Measurements from ENCODE around the gene DUSP5. TPM values are rescaled to one million over a fixed set of nuclear protein-coding genes. Genes with fewer than 3 reads are reported as not detected.

DUSP5 gene
- total and polyA plus RNA-seq, 2 of the 4 experiments (the other 2 are of a cell fraction), result 42.1 to 48.1 TPM

DNA sequence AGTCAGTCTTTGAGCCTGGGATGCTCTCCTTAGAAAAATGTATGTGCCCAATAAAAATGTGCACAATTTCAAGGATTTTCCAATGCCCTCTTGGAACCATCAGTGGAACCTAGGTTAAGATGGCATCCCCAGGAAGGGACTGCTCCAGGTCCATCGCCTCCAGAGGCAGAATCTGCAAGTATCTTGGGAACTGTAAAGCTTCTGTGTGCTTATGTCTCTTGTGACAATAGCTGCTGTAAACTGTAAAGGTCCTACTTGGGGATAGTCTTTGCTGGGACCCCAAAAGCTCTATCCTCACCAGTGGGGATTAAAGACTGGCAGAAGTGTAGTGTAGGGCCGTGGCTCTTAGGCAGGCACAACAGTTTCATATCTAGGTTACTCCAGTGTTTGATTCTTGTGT, 11.9 kb downstream of the DUSP5 start (continued):
- TF ChIP-seq, protein P1, sequence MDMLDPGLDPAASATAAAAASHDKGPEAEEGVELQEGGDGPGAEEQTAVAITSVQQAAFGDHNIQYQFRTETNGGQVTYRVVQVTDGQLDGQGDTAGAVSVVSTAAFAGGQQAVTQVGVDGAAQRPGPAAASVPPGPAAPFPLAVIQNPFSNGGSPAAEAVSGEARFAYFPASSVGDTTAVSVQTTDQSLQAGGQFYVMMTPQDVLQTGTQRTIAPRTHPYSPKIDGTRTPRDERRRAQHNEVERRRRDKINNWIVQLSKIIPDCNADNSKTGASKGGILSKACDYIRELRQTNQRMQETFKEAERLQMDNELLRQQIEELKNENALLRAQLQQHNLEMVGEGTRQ (IDR thresholded peaks at IDR 0.05; ENCODE audit: low read depth, low read length), result no peak; the same call in 1 of the 2 replicates

DNA sequence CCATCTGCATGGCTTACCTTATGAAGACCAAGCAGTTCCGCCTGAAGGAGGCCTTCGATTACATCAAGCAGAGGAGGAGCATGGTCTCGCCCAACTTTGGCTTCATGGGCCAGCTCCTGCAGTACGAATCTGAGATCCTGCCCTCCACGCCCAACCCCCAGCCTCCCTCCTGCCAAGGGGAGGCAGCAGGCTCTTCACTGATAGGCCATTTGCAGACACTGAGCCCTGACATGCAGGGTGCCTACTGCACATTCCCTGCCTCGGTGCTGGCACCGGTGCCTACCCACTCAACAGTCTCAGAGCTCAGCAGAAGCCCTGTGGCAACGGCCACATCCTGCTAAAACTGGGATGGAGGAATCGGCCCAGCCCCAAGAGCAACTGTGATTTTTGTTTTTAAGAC, 12.4 kb downstream of the DUSP5 start:
- BruUV-seq (replicated peaks), result no TSS peak
- Histone ChIP-seq H3K4me1 (ENCODE audit: control insufficient read depth, insufficient read depth, low read length) (peaks cover 16% of the 10 kb centered on the region), H3K18ac (ENCODE audit: low read depth, low read length) (no peak overlapping the region), H3K36me3 (ENCODE audit: control insufficient read depth, insufficient read depth, low read length) (peaks cover 61% of the 10 kb centered on the region), H4K8ac (ENCODE audit: low read depth in 2 of 2, low read length in 2 of 2) (no peak overlapping the region), H3K9me1 (ENCODE audit: insufficient read depth, low read length) (peaks cover 39% of the 10 kb centered on the region), H3K4me2 (ENCODE audit: low read depth, low read length) (no peak overlapping the region), H2BK5ac (ENCODE audit: low read depth, low read length, poor library complexity, severe bottlenecking) (no peak overlapping the region), H3K4ac (ENCODE audit: low read depth, low read length) (no peak overlapping the region), H3K79me1 (ENCODE audit: low read depth in 1 of 2, low read length in 2 of 2) (peaks cover 59 to 94% of the 10 kb centered on the region in 2 experiments), H3K9ac (ENCODE audit: low read depth, low read length) (no peak overlapping the region), H3K14ac (replicated peaks; ENCODE audit: low read depth, low read length) (no peak overlapping the region), H2AFZ (replicated peaks; ENCODE audit: low read length, poor library complexity) (no peak overlapping the region), H3K27me3 (ENCODE audit: control insufficient read depth, insufficient read depth, low read length) (no peaks in the 10 kb centered on the region), H2BK120ac (ENCODE audit: low read depth, low read length) (no peak overlapping the region), H3K27ac (ENCODE audit: insufficient read depth, low read length) (no peak overlapping the region), H2AK9ac (replicated peaks; ENCODE audit: low read depth, low read length, poor library complexity) (no peak overlapping the region), H3K4me3 (ENCODE audit: insufficient read depth, low read depth, low read length) (no peak overlapping the region), H2BK15ac (ENCODE audit: low read depth, low read length) (no peak overlapping the region), H4K5ac (ENCODE audit: low read depth, low read length) (no peak overlapping the region), H2AK5ac (ENCODE audit: low read depth, low read length) (no peak overlapping the region), H3K9me3 (ENCODE audit: control insufficient read depth, insufficient read depth, low read length) (no peaks in the 10 kb centered on the region), H2BK20ac (ENCODE audit: low read depth, low read length) (no peak overlapping the region), H3K23ac (ENCODE audit: low read depth, low read length) (no peak overlapping the region), H4K91ac (ENCODE audit: insufficient read depth, low read depth, low read length) (no peak overlapping the region), H3K56ac (ENCODE audit: extremely low read depth, insufficient read depth, low read length) (no peak overlapping the region), H4K20me1 (ENCODE audit: insufficient read depth, low read length) (peaks cover 51% of the 10 kb centered on the region)
- intact Hi-C loops (cut with micrococcal nuclease), result no loop called here
- ATAC-seq (ENCODE audit: low read depth), result no peak
- POLR2A ChIA-PET (ENCODE audit: unreplicated experiment), result no interaction called here
- dilution Hi-C loops (cut with HindIII; ENCODE audit: low sequenced_read_pairs, unreplicated experiment), result no loop called here
- DNase-seq, result no peak
- CTCF ChIA-PET, result no interaction called here
- no peak for TF ChIP-seq FOS (IDR thresholded peaks at IDR 0.05; ENCODE audit: low read depth, low read length)
- TF ChIP-seq CHD1 (IDR thresholded peaks at IDR 0.05; ENCODE audit: low read depth, low read length), result no peak
- TF ChIP-seq BHLHE40 (IDR thresholded peaks at IDR 0.05; ENCODE audit: low read depth, low read length), result no peak
- WGBS, 2 experiments (ENCODE audit: extremely low coverage in 2 of 2, insufficient read length in 1 of 2), result 100% methylated on average over 2 of the region's 9 CpGs; no CpG with 5 or more reads in 1 of the 2 experiments
- in situ Hi-C loops (cut with MboI; ENCODE audit: low sequenced_read_pairs), result no loop called here
